Nephron (organoid): ENCODE results near the gene RNF225.
"Not testable (repeated sequence)": the region's sequence is repeated elsewhere in the genome, so short reads cannot be mapped to it uniquely, and the experiment has no call there.

Experiments
- H3K27ac Mint-ChIP-seq, 3 experiments: 2 replicates each; pipeline ENCODE4 v1.8.0; 2020; ENCODE audit warnings: mixed read lengths in 3 of 3, mild to moderate bottlenecking in 2 of 3, moderate library complexity in 1 of 3
- H3K27me3 Mint-ChIP-seq: 2 replicates; pipeline ENCODE4 v1.8.0; 2021; ENCODE audit warnings: low read depth, mild to moderate bottlenecking, moderate library complexity, mixed read lengths
- H3K36me3 Mint-ChIP-seq: 2 replicates; pipeline ENCODE4 v1.8.0; 2020; ENCODE audit warnings: low read depth, mixed read lengths
- H3K4me1 Mint-ChIP-seq: 2 replicates; pipeline ENCODE4 v1.8.0; 2020; ENCODE audit warnings: mixed read lengths
- H3K4me3 Mint-ChIP-seq, 3 experiments: 2 replicates each; pipeline ENCODE4 v1.8.0; 2020; ENCODE audit warnings: mild to moderate bottlenecking in 3 of 3, mixed read lengths in 3 of 3, moderate library complexity in 2 of 3
- H3K9me3 Mint-ChIP-seq: 2 replicates; pipeline ENCODE4 v1.8.0; 2020; ENCODE audit warnings: mixed read lengths
- TF ChIP-seq, protein P1 (sequence below), 3 experiments: fragments of 200-600 bp; sonication (generic); IDR thresholded peaks; one replicate each; pipeline ENCODE4 v1.5.0; 2021; ENCODE audit warnings: antibody characterized with exemption in 3 of 3; ENCODE audit not compliant: unreplicated experiment in 3 of 3

Gene RNF225

DNA sequence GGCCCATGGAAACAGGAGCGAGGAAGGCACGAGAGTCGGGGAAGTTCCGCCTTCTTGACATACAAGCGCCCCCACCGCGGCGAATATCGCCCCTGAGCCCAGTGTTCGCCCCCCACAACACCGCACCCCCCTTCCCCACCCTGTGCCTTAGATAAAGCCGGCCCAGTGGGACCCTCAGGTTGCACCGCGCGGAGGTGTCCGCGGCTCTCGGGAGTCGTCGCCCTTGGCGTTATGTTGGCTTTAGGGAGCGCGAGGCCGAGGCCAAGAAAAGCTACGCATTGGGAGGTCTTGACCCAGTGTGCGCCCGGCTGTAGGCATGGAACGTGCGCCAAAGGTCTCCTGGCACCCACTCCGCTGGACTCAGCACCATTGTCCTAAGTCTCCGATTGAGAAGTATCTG lies 45.1 kb downstream of the RNF225 start:
- Mint-ChIP-seq H3K27ac (peak overlapping the region; percentile 68 to 83 (median 75)), H3K4me3 (peak overlapping the region; percentile 89 to 92 (median 90)), H3K36me3 (peaks cover 47% of the 10 kb centered on the region), H3K9me3 (peaks cover 59% of the 10 kb centered on the region), H3K27me3 (peaks cover 33% of the 10 kb centered on the region), H3K4me1 (peaks cover 6% of the 10 kb centered on the region)
- TF ChIP-seq, protein P1, sequence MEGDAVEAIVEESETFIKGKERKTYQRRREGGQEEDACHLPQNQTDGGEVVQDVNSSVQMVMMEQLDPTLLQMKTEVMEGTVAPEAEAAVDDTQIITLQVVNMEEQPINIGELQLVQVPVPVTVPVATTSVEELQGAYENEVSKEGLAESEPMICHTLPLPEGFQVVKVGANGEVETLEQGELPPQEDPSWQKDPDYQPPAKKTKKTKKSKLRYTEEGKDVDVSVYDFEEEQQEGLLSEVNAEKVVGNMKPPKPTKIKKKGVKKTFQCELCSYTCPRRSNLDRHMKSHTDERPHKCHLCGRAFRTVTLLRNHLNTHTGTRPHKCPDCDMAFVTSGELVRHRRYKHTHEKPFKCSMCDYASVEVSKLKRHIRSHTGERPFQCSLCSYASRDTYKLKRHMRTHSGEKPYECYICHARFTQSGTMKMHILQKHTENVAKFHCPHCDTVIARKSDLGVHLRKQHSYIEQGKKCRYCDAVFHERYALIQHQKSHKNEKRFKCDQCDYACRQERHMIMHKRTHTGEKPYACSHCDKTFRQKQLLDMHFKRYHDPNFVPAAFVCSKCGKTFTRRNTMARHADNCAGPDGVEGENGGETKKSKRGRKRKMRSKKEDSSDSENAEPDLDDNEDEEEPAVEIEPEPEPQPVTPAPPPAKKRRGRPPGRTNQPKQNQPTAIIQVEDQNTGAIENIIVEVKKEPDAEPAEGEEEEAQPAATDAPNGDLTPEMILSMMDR (IDR thresholded peaks at IDR 0.05; ENCODE audit: unreplicated experiment in 3 of 3) = no peak

DNA sequence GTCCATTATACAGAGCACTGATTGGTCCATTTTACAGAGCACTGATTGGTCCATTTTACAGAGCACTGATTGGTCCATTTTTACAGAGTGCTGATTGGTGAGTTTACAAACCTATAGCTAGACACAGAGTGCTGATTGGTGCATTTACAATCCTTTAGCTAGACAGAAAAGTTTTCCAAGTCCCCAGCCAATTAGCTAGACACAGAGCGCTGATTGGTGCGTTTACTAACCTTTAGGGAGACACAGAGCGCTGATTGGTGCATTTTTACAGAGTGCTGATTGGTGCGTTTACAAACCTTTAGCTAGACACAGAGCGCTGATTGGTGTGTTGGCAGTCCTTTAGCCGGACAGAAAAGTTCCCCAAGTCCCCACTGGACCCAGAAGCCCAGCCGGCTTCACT lies 47.5 kb downstream of the RNF225 start:
- H3K4me1 Mint-ChIP-seq, H3K27ac Mint-ChIP-seq, H3K4me3 Mint-ChIP-seq: not testable (repeated sequence)
- H3K27me3 Mint-ChIP-seq = peaks cover 33% of the 10 kb centered on the region
- peaks cover 25% of the 10 kb centered on the region for H3K36me3 Mint-ChIP-seq
- H3K9me3 Mint-ChIP-seq = peaks cover 41% of the 10 kb centered on the region
